SK-N-SH treated with all-trans-retinoic acid at 6 μM for 48 hours (cell line): ENCODE data around the gene DNAH2.

Source experiments
- ATAC-seq: fragments of 200-7000 bp; cut with Tn5 transposase; 3 replicates; pipeline ENCODE4 v1.9.1; 2020; ENCODE audit warnings: mild to moderate bottlenecking, moderate library complexity
- ARNTL ChIP-seq: fragments of 450-650 bp; formaldehyde crosslinking; IDR thresholded peaks from 2 replicates; pipeline ENCODE4 v1.5.0; 2020; ENCODE audit warnings: low read depth, mild to moderate bottlenecking, moderate library complexity, borderline replicate concordance
- BACH2 ChIP-seq: fragments of 250-450 bp; sonication (Bioruptor Pico); IDR thresholded peaks from 2 replicates; pipeline ENCODE4 v1.9.0; 2021; ENCODE audit warnings: mild to moderate bottlenecking, borderline replicate concordance
- CREB5 ChIP-seq: fragments of 250-450 bp; sonication (Bioruptor Pico); IDR thresholded peaks from 2 replicates; pipeline ENCODE4 v1.5.1; 2020; ENCODE audit warnings: low read depth, mild to moderate bottlenecking, moderate library complexity
- CSRNP3 ChIP-seq: fragments of 250-450 bp; sonication (Bioruptor Pico); IDR thresholded peaks from 2 replicates; pipeline ENCODE4 v1.5.1; 2021; ENCODE audit warnings: mild to moderate bottlenecking, moderate library complexity
- ESRRG ChIP-seq: fragments of 250-450 bp; sonication (Bioruptor Pico); IDR thresholded peaks from 2 replicates; pipeline ENCODE4 v1.6.1; 2021; ENCODE audit warnings: mild to moderate bottlenecking
- GLIS3 ChIP-seq: fragments of 250-450 bp; sonication (Bioruptor Pico); IDR thresholded peaks from 2 replicates; pipeline ENCODE4 v1.5.0; 2020; ENCODE audit warnings: mild to moderate bottlenecking, moderate library complexity
- ISL1 ChIP-seq: fragments of 250-450 bp; sonication (Bioruptor Pico); IDR thresholded peaks from 2 replicates; pipeline ENCODE4 v2.1.2; 2022; ENCODE audit warnings: mild to moderate bottlenecking, moderate library complexity
- OSR1 ChIP-seq: fragments of 250-450 bp; sonication (Bioruptor Pico); IDR thresholded peaks from 2 replicates; pipeline ENCODE4 v1.8.0; 2022; ENCODE audit warnings: moderate library complexity, mild to moderate bottlenecking, inconsistent platforms
- PATZ1 ChIP-seq: fragments of 250-450 bp; sonication (Bioruptor Pico); IDR thresholded peaks from 2 replicates; pipeline ENCODE4 v1.8.0; 2020; ENCODE audit warnings: mild to moderate bottlenecking, moderate library complexity, borderline replicate concordance
- POU6F1 ChIP-seq: fragments of 250-450 bp; sonication (Bioruptor Pico); IDR thresholded peaks from 2 replicates; pipeline ENCODE4 v1.8.0; 2021; ENCODE audit warnings: low read depth, mild to moderate bottlenecking, moderate library complexity, borderline replicate concordance
- PPARA ChIP-seq: fragments of 250-450 bp; sonication (Bioruptor Pico); IDR thresholded peaks from 2 replicates; pipeline ENCODE4 v1.5.0; 2020; ENCODE audit warnings: mild to moderate bottlenecking, borderline replicate concordance
- RARB ChIP-seq: fragments of 250-450 bp; sonication (Bioruptor Pico); IDR thresholded peaks from 2 replicates; pipeline ENCODE4 v1.8.0; 2021; ENCODE audit warnings: mild to moderate bottlenecking, moderate library complexity
- SNAI2 ChIP-seq: fragments of 250-450 bp; sonication (Bioruptor Pico); IDR thresholded peaks from 2 replicates; pipeline ENCODE4 v1.5.0; 2020; ENCODE audit warnings: mild to moderate bottlenecking, moderate library complexity
- TCF4 ChIP-seq: fragments of 250-450 bp; sonication (Bioruptor Pico); IDR thresholded peaks from 2 replicates; pipeline ENCODE4 v1.8.0; 2021; ENCODE audit warnings: mild to moderate bottlenecking, moderate library complexity, borderline replicate concordance
- TOX ChIP-seq: fragments of 250-450 bp; sonication (Bioruptor Pico); IDR thresholded peaks from 2 replicates; pipeline ENCODE4 v1.8.0; 2021; ENCODE audit warnings: mild to moderate bottlenecking, moderate library complexity, borderline replicate concordance
- TSHZ2 ChIP-seq: fragments of 250-450 bp; sonication (Bioruptor Pico); IDR thresholded peaks from 2 replicates; pipeline ENCODE4 v1.5.0; 2020; ENCODE audit warnings: mild to moderate bottlenecking, moderate library complexity
- ZC3H10 ChIP-seq: fragments of 250-450 bp; sonication (Bioruptor Pico); IDR thresholded peaks from 2 replicates; pipeline ENCODE4 v1.5.1; 2021; ENCODE audit warnings: mild to moderate bottlenecking, moderate library complexity
- ZFP3 ChIP-seq: fragments of 250-450 bp; sonication (Bioruptor Pico); IDR thresholded peaks from 2 replicates; pipeline ENCODE4 v1.5.0; 2020; ENCODE audit warnings: mild to moderate bottlenecking, moderate library complexity
- ZFP30 ChIP-seq: fragments of 450-650 bp; formaldehyde crosslinking; IDR thresholded peaks from 2 replicates; pipeline ENCODE4 v1.5.0; 2022; ENCODE audit warnings: mild to moderate bottlenecking, moderate library complexity
- ZNF565 ChIP-seq: fragments of 450-650 bp; formaldehyde crosslinking; conservative IDR thresholded peaks from 2 replicates; pipeline ENCODE4 v1.5.0; 2020; ENCODE audit warnings: low read depth, mild to moderate bottlenecking, moderate library complexity
- ZNF70 ChIP-seq: fragments of 450-650 bp; formaldehyde crosslinking; IDR thresholded peaks from 2 replicates; pipeline ENCODE4 v1.5.0; 2020; ENCODE audit warnings: mild to moderate bottlenecking, moderate library complexity
- ZNF8 ChIP-seq: fragments of 450-650 bp; formaldehyde crosslinking; IDR thresholded peaks from 2 replicates; pipeline ENCODE4 v1.5.0; 2020; ENCODE audit warnings: mild to moderate bottlenecking, moderate library complexity

The DNAH2 gene

GRCh38 chr17:7717756-7718350 is 309 bp downstream of the DNAH2 start (continued):
- TF ChIP-seq ZFP3 (CRISPR knock-in tag) (no peak), ZC3H10 (CRISPR knock-in tag) (no peak), ARNTL (no peak), TOX (no peak), SNAI2 (CRISPR knock-in tag) (no peak), ZNF70 (CRISPR knock-in tag) (no peak), ZFP30 (no peak), ZNF8 (CRISPR knock-in tag) (no peak), ZNF565 (CRISPR knock-in tag) (no peak)
- TF ChIP-seq, all 23 proteins: peak for 0

- ATAC-seq: no peak
- TF ChIP-seq ISL1 (CRISPR knock-in tag) (no peak), RARB (no peak), ZC3H10 (CRISPR knock-in tag) (no peak), CSRNP3 (CRISPR knock-in tag) (no peak), ESRRG (CRISPR knock-in tag) (no peak), SNAI2 (CRISPR knock-in tag) (no peak), PATZ1 (CRISPR knock-in tag) (no peak), POU6F1 (CRISPR knock-in tag) (no peak), PPARA (no peak), ZNF8 (CRISPR knock-in tag) (no peak), CREB5 (CRISPR knock-in tag) (no peak), OSR1 (CRISPR knock-in tag) (no peak), BACH2 (CRISPR knock-in tag) (no peak), ZNF70 (CRISPR knock-in tag) (no peak), GLIS3 (no peak), TSHZ2 (CRISPR knock-in tag) (no peak), TOX (no peak)
- TF ChIP-seq, all 23 proteins: peak for 0
Measured at GRCh38 chr17:7719661-7720060, 2.1 kb downstream of the DNAH2 start.

GRCh38 chr17:7720125-7720524 is 2.6 kb downstream of the DNAH2 start:
- TF ChIP-seq ESRRG (CRISPR knock-in tag): no peak
- no peak for TF ChIP-seq ZNF70 (CRISPR knock-in tag)
- no peak for TF ChIP-seq TOX
- ATAC-seq: no peak

- no peak for ATAC-seq
- no peak for TF ChIP-seq ZNF70 (CRISPR knock-in tag)
- no peak for TF ChIP-seq TCF4 (CRISPR knock-in tag)
- TF ChIP-seq CREB5 (CRISPR knock-in tag): no peak
- no peak for TF ChIP-seq PATZ1 (CRISPR knock-in tag)
- TF ChIP-seq ZFP3 (CRISPR knock-in tag): no peak
- TF ChIP-seq POU6F1 (CRISPR knock-in tag): no peak
- TF ChIP-seq ZFP30: no peak
- no peak for TF ChIP-seq ISL1 (CRISPR knock-in tag)
- TF ChIP-seq BACH2 (CRISPR knock-in tag): no peak
- no peak for TF ChIP-seq ESRRG (CRISPR knock-in tag)
Measured at GRCh38 chr17:7721612-7722011, 4.1 kb downstream of the DNAH2 start.
